Fibroblast of the aortic adventitia (primary cell): Measurements from ENCODE around the gene SLC2A4RG. TPM values are rescaled to one million over a fixed set of nuclear protein-coding genes. Genes with fewer than 3 reads are reported as not detected.

Source experiments
- DNase-seq: peaks from one replicate; pipeline ENCODE4 v3.0.0-alpha.2; 2010; ENCODE audit warnings: low read depth
- H3K4me3 ChIP-seq: 2 replicates; pipeline ENCODE4 v1.5.1; 2011; ENCODE audit warnings: low read depth, mild to moderate bottlenecking, control low read depth, low read length, moderate library complexity
- CTCF ChIP-seq: IDR thresholded peaks from 2 replicates; pipeline ENCODE4 v1.5.1; 2011; ENCODE audit warnings: mild to moderate bottlenecking, low read length, control low read depth, inconsistent platforms; ENCODE audit not compliant: insufficient read depth
- total RNA-seq: library from RNA; depleted of rRNA; stranded (reverse); fragments of >200 nt; gene quantifications from 2 replicates; pipeline ENCODE4 v1.2.3, GENCODE V29; 2012; ENCODE audit warnings: low replicate concordance

Gene SLC2A4RG
- total RNA-seq, 1 donor: 39.2 TPM

- no peak for DNase-seq
- no peak overlapping the region for H3K4me3 ChIP-seq
- no peak for TF ChIP-seq CTCF
Measured at GRCh38 chr20:63767886-63768285, 28.3 kb downstream of the SLC2A4RG start.

- DNase-seq: no peak
- no peak for TF ChIP-seq CTCF
Measured at GRCh38 chr20:63768591-63769515, 29.3 kb downstream of the SLC2A4RG start.

GRCh38 chr20:63769891-63770474 is 30.4 kb downstream of the SLC2A4RG start:
- H3K4me3 ChIP-seq: no peak overlapping the region
- no peak for DNase-seq
- TF ChIP-seq CTCF: no peak

More at GRCh38 chr20:63768591-63769515, 29.3 kb downstream of the SLC2A4RG start:
- no peak overlapping the region for H3K4me3 ChIP-seq

GRCh38 chr20:63771046-63771707 is 31.6 kb downstream of the SLC2A4RG start:
- H3K4me3 ChIP-seq: no peak overlapping the region
- no peak for DNase-seq
- TF ChIP-seq CTCF: no peak

GRCh38 chr20:63772781-63773518 is 33.4 kb downstream of the SLC2A4RG start:
- no peak for TF ChIP-seq CTCF
- DNase-seq: no peak
- no peak overlapping the region for H3K4me3 ChIP-seq

- DNase-seq: no peak
- TF ChIP-seq CTCF: no peak
- no peak overlapping the region for H3K4me3 ChIP-seq
Measured at GRCh38 chr20:63773571-63774241, 34.1 kb downstream of the SLC2A4RG start.
